ENCODE measurements around the gene UNC5C.

GRCh38 chr4:95300304-95300703 lies 248.5 kb downstream of the UNC5C start:
- no peak for TF ChIP-seq POLR2A (IDR thresholded peaks at IDR 0.05)
- no peak for TF ChIP-seq CTCF (IDR thresholded peaks at IDR 0.05)
